Fibroblast of mammary gland (primary cell): ENCODE results near the gene NUDT1.

Experiments
- DNase-seq: peaks from one replicate; pipeline ENCODE4 v3.0.0-alpha.2; 2010; ENCODE audit warnings: low read depth
- H3K4me3 ChIP-seq: 2 replicates; pipeline ENCODE4 v1.5.1; 2011; ENCODE audit warnings: low read depth, mild to moderate bottlenecking, low read length, moderate library complexity; ENCODE audit not compliant: control insufficient read depth
- TF ChIP-seq, protein P1 (sequence below): conservative IDR thresholded peaks from 2 replicates; pipeline ENCODE4 v1.5.1; 2011; ENCODE audit warnings: low read depth, low read length, inconsistent platforms; ENCODE audit not compliant: control insufficient read depth, insufficient read depth

Gene NUDT1

DNA sequence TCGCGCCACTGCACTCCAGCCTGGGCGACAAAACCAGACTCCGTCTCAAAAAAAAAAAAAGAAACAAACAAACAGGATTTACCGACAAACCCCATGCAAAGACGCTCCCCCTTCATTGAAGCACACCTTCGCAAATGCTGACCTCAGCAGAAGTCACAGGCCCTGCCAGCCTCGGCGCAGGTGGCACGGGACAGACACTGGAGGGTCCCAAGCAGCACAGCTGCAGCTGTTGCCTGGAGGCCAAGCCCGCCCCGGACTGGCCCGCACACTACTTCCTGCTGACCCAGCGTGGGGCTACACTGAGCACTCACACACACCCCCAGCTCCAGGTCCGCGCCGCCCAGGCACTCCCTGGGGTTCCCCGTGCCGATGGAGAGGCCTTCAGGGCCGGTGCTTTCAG lies 41.0 kb downstream of the NUDT1 start:
- TF ChIP-seq, protein P1, sequence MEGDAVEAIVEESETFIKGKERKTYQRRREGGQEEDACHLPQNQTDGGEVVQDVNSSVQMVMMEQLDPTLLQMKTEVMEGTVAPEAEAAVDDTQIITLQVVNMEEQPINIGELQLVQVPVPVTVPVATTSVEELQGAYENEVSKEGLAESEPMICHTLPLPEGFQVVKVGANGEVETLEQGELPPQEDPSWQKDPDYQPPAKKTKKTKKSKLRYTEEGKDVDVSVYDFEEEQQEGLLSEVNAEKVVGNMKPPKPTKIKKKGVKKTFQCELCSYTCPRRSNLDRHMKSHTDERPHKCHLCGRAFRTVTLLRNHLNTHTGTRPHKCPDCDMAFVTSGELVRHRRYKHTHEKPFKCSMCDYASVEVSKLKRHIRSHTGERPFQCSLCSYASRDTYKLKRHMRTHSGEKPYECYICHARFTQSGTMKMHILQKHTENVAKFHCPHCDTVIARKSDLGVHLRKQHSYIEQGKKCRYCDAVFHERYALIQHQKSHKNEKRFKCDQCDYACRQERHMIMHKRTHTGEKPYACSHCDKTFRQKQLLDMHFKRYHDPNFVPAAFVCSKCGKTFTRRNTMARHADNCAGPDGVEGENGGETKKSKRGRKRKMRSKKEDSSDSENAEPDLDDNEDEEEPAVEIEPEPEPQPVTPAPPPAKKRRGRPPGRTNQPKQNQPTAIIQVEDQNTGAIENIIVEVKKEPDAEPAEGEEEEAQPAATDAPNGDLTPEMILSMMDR: no peak
- DNase-seq: no peak
- no peak overlapping the region for H3K4me3 ChIP-seq

DNA sequence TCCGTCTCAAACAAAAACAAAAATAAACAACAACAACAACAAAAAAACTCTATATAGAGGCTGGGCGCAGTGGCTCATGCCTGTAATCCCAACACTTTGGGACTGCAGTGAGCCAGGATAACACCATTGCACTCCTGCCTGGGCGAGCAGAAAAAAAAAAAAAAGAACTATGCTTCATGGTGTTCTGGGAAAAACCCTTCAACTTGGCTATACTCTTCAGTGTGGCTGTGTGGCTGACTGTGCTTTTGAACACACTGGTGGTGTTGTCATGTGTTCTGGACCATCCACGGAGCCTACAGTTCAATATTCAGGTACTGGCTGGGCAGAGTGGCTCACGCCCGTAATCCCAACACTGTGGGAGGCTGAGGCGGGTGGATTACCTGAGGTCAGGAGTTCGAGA lies 45.7 kb downstream of the NUDT1 start:
- no peak for DNase-seq
- TF ChIP-seq, protein P1: no peak
- no peak overlapping the region for H3K4me3 ChIP-seq

DNA sequence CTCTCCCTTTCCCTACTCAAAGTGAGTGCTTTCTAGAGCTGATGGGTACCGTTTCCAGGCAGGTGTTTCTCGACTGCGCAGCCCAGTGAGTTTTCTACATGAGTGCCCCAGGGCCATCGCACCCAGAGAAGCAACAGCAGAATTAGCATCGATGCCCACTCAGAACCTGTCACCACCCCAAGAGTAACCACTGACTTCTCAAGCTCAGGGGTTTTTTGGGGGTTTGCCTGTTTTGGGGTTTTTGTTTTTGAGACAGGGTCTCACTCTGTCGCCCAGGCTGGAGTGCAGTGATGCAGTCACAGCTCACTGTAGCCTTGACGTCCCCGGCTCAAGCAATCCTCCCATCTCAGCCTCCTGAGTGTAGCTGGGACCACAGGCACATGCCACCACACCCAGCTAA lies 46.5 kb downstream of the NUDT1 start:
- no peak for DNase-seq
- H3K4me3 ChIP-seq: no peak overlapping the region

DNA sequence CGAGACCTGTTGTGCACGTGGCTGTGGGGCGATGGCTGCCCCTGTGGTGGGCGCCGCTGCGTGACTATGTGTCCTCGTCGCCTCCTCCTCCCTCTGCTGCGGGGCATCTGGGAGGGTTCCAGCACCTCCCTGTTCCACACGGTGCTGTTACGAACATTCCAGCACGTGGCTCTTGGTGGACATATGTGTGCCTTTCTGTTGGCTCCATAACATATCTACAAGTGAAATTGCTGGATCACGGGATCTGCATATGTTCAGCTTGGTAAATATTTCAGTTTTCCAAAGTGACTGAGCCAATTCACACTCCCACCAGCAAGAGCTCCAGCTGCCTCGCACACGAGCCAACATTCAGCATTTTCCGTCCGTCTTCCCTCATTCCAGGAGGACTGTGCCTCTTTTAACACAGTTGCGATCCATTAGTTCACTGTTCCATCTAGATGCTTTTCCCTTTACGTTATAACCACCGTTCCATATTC lies 47.1 kb downstream of the NUDT1 start:
- TF ChIP-seq, protein P1: no peak
- no peak for DNase-seq
- no peak overlapping the region for H3K4me3 ChIP-seq

More for the DNA sequence above, 46.5 kb downstream of the NUDT1 start:
- TF ChIP-seq, protein P1: no peak

DNA sequence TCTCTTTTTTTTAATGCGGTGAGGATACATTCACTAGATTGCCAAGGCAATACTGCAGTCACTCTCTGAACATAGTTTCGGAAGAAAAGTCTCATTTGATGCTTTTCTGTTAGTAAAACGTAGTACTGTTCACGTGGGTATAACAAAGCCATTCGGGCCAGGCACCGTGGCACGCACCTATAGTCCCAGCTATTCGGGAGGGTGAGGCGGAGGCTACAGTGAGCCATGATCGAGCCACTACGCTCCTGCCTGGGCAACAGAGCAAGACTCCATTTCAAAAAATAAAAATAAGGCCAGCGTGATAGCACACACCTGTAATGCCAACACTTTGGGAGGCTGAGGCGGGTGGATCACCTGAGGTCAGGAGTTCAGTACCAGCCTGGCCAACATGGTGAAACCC lies 47.6 kb downstream of the NUDT1 start:
- no peak for DNase-seq

DNA sequence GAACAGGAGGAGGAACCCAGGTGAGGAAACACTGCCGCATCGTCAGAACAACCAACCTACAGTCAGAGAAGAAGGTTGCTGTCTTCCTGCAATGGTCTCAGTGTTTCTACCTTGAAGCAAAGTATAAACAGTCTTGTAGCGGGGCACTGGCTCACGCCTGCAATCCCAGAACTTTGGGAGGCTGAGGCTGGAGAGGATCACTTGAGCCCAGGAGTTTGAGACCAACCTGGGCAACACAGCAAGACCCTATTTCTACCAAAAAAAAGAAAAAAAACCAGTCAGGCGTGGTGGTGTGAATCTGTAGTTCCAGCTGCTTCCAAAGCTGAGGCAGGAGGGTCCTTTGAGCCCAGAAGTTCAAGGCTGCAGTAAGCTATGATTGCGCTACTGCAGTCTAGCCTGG lies 48.9 kb downstream of the NUDT1 start:
- TF ChIP-seq, protein P1: no peak
- no peak for DNase-seq
- no peak overlapping the region for H3K4me3 ChIP-seq

More for the DNA sequence above, 47.6 kb downstream of the NUDT1 start:
- H3K4me3 ChIP-seq: no peak overlapping the region
- TF ChIP-seq, protein P1: no peak
